GM12875 (cell line): ENCODE measurements around the gene TBC1D3B.

ENCODE experiments used
- H3K4me3 ChIP-seq: one replicate; pipeline ENCODE4 v1.5.1; 2011; ENCODE audit warnings: low read depth, low read length, control low read depth
- TF ChIP-seq, protein P1 (sequence below): IDR thresholded peaks from 2 replicates; pipeline ENCODE4 v1.5.1; 2011; ENCODE audit warnings: low read depth, mild to moderate bottlenecking, control low read depth, inconsistent platforms, low read length, moderate library complexity, borderline replicate concordance; ENCODE audit not compliant: insufficient read depth

TBC1D3B gene

DNA sequence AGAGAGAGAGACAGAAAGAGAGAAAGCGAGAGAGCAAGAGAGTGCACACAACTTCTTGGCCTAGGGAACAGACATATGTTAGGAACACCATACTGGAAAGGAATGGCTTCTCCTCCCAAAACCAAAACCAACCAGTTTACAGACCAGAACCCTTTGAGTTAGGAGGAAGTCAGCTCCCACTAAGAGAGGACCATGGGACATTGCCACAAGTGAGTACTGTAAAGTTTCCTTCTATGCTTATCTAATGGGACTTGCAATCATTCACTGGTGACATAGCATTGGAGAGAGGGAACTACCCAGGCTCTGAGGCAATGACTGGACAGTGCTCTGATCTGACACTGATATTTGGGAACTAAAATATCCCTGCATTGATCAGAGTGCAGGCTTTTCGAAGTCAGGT is 32.4 kb downstream of the TBC1D3B start:
- H3K4me3 ChIP-seq: no peak overlapping the region
- TF ChIP-seq, protein P1, sequence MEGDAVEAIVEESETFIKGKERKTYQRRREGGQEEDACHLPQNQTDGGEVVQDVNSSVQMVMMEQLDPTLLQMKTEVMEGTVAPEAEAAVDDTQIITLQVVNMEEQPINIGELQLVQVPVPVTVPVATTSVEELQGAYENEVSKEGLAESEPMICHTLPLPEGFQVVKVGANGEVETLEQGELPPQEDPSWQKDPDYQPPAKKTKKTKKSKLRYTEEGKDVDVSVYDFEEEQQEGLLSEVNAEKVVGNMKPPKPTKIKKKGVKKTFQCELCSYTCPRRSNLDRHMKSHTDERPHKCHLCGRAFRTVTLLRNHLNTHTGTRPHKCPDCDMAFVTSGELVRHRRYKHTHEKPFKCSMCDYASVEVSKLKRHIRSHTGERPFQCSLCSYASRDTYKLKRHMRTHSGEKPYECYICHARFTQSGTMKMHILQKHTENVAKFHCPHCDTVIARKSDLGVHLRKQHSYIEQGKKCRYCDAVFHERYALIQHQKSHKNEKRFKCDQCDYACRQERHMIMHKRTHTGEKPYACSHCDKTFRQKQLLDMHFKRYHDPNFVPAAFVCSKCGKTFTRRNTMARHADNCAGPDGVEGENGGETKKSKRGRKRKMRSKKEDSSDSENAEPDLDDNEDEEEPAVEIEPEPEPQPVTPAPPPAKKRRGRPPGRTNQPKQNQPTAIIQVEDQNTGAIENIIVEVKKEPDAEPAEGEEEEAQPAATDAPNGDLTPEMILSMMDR: no peak

DNA sequence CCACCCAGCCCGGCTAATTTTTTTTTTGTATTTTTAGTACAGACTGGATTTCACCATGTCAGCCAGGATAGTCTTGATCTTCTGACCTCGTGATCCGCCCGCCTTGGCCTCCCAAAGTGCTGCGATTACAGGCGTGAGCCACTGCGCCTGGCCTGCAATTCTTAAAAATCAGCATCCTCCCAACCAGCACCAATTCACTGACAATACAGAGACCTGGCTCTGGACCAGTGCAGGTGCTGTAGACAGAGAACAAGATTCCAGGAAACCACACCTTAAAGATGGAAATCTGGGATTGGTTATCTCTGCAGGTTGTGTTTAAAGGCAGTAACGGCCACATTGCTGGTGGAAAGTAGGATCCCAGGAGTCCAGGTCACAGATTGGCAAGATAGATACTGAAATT is 33.6 kb downstream of the TBC1D3B start:
- H3K4me3 ChIP-seq: no peak overlapping the region
- TF ChIP-seq, protein P1: no peak

DNA sequence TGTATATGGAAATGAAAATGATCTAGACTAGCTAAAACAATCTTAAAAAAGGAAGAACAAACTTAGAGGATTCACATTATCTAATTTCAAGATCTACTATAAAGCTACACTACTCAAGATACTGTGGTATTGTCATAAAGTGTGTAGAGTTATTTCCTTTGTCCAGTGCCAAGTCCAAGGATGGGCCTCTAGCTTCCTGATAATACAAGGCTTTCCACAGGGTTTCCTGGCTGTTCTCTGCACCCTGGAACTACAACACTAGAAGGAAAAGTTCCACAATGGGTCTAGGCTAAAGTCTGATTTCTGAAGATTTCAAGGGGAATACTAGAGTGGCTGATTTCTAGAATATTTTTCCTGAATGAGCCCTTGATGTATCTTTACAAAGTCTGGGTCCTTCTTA is 34.2 kb downstream of the TBC1D3B start:
- TF ChIP-seq, protein P1: no peak
- no peak overlapping the region for H3K4me3 ChIP-seq

DNA sequence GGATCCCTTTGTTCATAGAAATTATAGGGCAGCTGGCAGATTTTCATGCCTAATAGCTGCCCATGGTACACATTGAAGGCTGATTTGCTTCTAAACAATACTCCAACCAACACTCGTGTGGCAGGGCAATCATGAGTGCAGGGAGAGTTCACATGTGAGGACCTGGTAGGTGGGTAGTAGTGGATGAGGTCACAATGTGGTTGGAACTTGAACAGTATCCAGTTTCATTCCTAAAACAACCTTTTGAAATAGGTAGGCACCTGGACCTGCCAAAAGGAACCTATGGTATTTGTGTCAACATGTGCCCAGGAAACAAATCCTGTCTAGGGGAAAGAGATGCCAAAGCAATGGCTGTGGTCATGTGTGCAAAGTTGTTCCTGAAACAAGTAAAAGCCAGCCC is 40.0 kb downstream of the TBC1D3B start:
- TF ChIP-seq, protein P1: no peak
- no peak overlapping the region for H3K4me3 ChIP-seq

DNA sequence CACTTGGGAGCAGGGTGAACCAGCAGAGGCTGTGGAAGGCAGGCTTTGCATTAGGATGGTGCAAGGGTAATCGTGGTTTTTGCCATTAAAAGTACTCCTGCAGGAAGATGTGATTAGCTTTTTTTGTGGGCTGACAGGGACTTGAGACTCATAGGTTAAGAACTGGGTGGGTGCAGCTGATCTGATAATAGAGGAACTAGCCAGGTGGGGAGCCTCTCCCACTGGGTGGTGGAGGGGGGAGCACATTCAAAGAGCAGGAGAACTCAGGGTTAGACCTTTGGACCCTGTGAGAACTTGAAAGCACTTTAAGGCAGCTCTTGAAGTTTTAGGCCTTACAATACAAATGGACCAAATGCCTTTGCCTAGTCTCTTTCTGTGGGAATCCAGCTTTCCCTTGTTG is 40.4 kb downstream of the TBC1D3B start:
- no peak overlapping the region for H3K4me3 ChIP-seq
- TF ChIP-seq, protein P1: no peak

DNA sequence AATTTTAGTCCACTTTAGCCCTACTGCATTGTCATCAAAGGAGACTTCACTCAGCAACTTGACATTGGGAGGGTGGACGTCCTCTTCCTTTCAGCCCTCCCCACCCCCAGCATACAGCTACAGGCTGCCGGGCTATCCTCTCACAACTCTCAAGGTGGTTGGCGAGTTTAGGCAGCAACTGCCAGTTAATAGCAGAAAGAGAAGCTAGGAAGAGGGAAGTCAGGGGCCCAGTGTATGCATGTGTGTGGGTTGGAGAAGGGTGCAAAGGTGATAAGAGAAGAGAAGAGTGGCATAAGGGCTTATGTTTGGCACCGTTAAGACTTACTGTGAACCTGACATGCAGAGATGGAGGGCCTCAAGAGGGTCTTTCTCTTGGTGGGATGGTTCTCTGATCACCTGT is 41.0 kb downstream of the TBC1D3B start:
- H3K4me3 ChIP-seq: no peak overlapping the region
- TF ChIP-seq, protein P1: no peak

DNA sequence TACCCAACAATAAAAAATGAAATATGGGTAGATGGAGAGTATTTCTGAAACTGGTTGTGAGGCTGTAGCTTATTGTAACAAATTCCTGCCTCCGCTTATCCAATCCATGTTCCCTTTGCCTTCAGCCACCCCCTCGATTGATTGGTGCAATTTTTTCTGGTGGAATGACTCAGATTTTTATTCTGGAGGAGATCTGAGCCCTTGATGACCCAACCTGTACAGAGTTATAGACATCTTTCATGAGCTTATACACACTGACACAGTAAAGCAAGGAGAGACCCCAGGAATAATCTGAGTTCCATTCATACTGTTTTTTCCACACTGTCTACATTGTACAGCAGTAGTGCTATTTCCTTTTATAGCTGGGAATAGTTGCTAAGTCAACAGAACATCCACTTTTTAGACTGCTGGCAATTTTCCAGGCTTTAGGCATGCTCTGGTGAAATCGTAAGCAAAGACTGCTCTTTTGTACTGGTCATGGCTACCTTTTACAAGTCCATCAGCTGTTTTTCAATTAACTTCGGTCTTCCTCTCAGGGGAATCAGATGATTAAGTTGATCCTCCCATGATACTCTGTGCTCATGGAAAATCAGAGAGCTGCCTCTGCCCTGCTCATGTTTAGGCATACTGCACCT is 42.7 kb downstream of the TBC1D3B start:
- no peak overlapping the region for H3K4me3 ChIP-seq
- TF ChIP-seq, protein P1: no peak
